H1 (cell line): ENCODE measurements around the gene IRF2BP1. TPM values are rescaled to one million over a fixed set of nuclear protein-coding genes. Genes with fewer than 3 reads are reported as not detected.

Source experiments
- CEBPB ChIP-seq: IDR thresholded peaks from 2 replicates; pipeline ENCODE4 v1.6.1; 2012; ENCODE audit warnings: low read depth, low read length
- CHD7 ChIP-seq: fragments of 300-600 bp; sonication (generic); IDR thresholded peaks from 2 replicates; pipeline ENCODE4 v1.7.1; 2012; ENCODE audit warnings: low read length, moderate library complexity, mild to moderate bottlenecking, inconsistent platforms; ENCODE audit not compliant: insufficient replicate concordance
- GABPA ChIP-seq: IDR thresholded peaks from 2 replicates; pipeline ENCODE4 v1.6.1; 2011; ENCODE audit warnings: mild to moderate bottlenecking, low read length, moderate library complexity, borderline replicate concordance; ENCODE audit not compliant: insufficient read depth
- HDAC6 ChIP-seq: IDR thresholded peaks from one replicate; pipeline ENCODE4 v1.7.1; 2012; ENCODE audit warnings: low read depth, mild to moderate bottlenecking, inconsistent platforms, low read length, moderate library complexity
- JUND ChIP-seq: IDR thresholded peaks from 2 replicates; pipeline ENCODE4 v1.6.1; 2011; ENCODE audit warnings: mild to moderate bottlenecking, improper control_type of control experiment, low read length
- NANOG ChIP-seq: IDR thresholded peaks from 2 replicates; pipeline ENCODE4 v1.6.1; 2011; ENCODE audit warnings: low read length, low read depth, mild to moderate bottlenecking, inconsistent platforms; ENCODE audit not compliant: insufficient read depth, poor library complexity, severe bottlenecking
- PHF8 ChIP-seq: fragments of 200-600 bp; sonication (generic); conservative IDR thresholded peaks from 2 replicates; pipeline ENCODE4 v1.7.1; 2012; ENCODE audit warnings: low read depth, mild to moderate bottlenecking, inconsistent platforms, low read length, moderate library complexity
- POLR2A ChIP-seq, 2 experiments: IDR thresholded peaks; 1 replicate in 1 of 2; 2 replicates in 1 of 2; pipeline ENCODE4 v1.6.1; 2011; ENCODE audit warnings: low read depth in 2 of 2, low read length in 2 of 2, mild to moderate bottlenecking in 2 of 2; ENCODE audit errors: control extremely low read depth in 1 of 2
- SAP30 ChIP-seq: fragments of 300-600 bp; sonication (generic); IDR thresholded peaks from 2 replicates; pipeline ENCODE4 v1.7.1; 2012; ENCODE audit warnings: low read length, moderate library complexity, mild to moderate bottlenecking, inconsistent platforms; ENCODE audit not compliant: insufficient read depth, insufficient replicate concordance
- TAF1 ChIP-seq: IDR thresholded peaks from 2 replicates; pipeline ENCODE4 v1.6.1; 2011; ENCODE audit warnings: mild to moderate bottlenecking, low read depth, low read length
- polyA plus RNA-seq, 7 experiments: library from polyadenylated mRNA; depleted of rRNA in 3 of 7; stranded (reverse) in 5 of 7; unstranded in 2 of 7; fragments of >200 nt in 5 of 7; fragments of 200-250 nt in 2 of 7; gene quantifications; 1 replicate in 5 of 7; 2 replicates in 1 of 7; 4 replicates in 1 of 7; pipeline versions ENCODE4 v1.2.1 to v1.2.3, GENCODE V29; 2011 to 2013; ENCODE audit warnings: missing spikeins in 2 of 7, mixed read lengths in 2 of 7
- total RNA-seq: library from RNA; stranded (reverse); fragmentation: NEBNext Ultra II Directional; extraction: Animal tissue kit (Norgen Biotek cat#: 25700); gene quantifications from 2 replicates; pipeline ENCODE4 v1.2.1, GENCODE V29; 2021

The IRF2BP1 gene
- total and polyA plus RNA-seq, 2 of the 8 experiments (the other 6 are each of a cell fraction or from before 2014, with no cell fraction given), result 12.1 to 24.4 TPM

- TF ChIP-seq CHD7 (no peak), JUND (no peak), POLR2A (IDR thresholded peaks at IDR 0.05; ENCODE audit: control extremely low read depth in 1 of 2, low read depth in 2 of 2, low read length in 2 of 2) (no peak), PHF8 (peak; percentile 55; the same call in 1 of the 2 replicates), HDAC6 (no peak), CEBPB (peak; percentile 94), GABPA (no peak), NANOG (no peak), TAF1 (peak; percentile 75), SAP30 (no peak)
Measured at GRCh38 chr19:45885556-45886426, at the start of gene IRF2BP1 (continued).
